DMS 273 (cell line): Measurements from ENCODE around the gene PSORS1C1.

Experiments
- DNase-seq: peaks from one replicate; lab custom pipeline; 2025; ENCODE audit not compliant: unreplicated experiment; lab: John Stamatoyannopoulos, UW

The PSORS1C1 gene

GRCh38 chr6:31125586-31126363 lies 11.2 kb downstream of the PSORS1C1 start:
- DNase-seq = no peak

DNA sequence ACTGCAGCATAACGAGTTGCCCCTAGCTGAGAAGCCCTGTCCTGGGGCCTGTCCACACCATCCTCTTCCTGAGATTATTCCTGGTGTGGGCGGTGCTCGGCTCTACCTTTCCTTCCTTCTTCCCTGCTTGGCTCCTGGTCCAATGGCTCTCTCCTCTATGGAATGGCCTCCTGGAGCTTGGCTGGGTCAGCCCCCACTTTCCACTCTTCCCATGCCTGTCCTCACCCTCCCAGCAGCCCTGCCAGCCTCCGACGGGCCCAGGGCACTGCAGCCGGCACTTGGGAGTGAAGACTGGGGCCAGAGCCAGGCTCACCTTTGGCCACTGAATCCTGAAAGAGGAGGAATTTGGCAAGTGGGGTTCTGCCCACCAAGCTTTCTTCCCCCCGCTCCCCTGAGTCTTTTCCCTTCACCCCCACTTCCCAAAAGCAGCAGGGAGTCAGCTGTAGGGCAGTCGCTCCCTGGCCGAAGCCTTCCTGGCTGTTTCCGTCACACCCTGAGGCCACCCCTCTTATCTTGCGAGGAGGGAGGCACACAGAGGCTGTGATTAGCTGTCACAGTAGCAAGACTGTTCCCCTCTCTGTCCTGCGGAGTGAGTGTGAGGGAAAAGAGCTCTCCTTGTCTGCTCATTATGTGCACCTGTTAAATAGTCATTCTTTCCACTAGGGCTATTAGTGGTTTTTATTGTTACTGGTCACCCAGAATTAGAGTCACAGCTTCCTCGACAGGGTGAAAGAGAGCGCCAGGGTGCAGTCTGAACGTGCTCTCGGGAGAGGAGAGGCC lies 12.0 kb downstream of the PSORS1C1 start:
- no peak for DNase-seq

- DNase-seq = peak; percentile 73
These were observed 13.6 kb downstream of the PSORS1C1 start for GRCh38 chr6:31128093-31128676.

DNA sequence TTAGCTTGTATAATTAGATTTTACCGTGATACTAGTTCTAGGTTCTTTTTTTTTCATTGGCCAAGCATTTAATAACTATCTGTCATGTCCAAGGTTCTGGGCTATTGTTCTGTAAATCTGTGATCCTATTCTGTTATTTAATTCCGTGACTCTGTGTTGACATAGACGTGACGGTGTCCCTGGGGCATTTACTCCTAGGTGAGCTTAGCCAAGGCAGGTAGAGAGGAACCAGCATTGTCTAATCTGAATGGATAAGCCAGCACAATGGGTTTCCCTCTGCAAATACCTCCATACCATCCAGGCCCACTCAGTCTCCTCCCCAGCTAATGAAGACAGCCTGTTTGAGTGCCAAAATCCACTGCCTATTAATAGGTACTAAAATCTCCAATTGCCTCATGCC lies 14.5 kb downstream of the PSORS1C1 start:
- no peak for DNase-seq

DNA sequence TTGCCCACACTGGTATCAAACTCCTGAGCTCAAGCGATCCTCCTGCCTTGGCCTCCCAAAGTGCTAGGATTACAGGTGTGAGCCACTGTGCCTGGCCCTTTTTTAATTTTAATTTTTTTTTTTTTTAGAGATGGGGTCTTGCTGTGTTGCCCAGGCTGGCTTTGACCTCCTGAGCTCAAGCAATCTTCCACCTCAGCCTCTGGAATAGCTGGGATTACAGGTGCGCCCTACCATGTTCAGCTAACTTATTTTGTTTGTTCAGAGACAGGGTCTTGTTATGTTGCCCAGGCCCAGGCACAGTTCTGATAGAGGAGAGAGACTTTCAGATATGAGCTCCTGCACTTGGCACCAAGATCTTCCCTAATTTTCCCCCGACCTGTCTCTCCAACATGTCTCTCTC lies 16.2 kb downstream of the PSORS1C1 start:
- DNase-seq = no peak

DNA sequence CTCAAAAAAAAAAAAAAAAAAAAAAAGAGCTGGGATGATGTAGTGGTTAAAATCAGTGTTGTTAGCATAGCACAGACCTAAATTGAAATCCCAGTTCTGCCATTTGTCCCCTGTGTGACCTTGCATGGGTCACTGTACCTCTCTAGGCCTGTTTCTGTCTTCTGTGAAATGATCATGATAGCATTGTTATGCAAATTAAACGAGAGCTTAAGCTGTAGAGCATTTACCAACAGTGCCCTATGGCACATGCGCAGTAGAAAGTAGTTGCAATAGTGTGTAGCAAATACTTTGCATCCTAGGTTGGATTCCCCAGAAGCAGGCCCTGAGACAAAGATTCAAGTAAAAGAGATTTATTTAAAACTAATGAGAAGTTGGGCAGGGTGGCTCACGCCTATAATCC lies 17.0 kb downstream of the PSORS1C1 start:
- DNase-seq = no peak

DNA sequence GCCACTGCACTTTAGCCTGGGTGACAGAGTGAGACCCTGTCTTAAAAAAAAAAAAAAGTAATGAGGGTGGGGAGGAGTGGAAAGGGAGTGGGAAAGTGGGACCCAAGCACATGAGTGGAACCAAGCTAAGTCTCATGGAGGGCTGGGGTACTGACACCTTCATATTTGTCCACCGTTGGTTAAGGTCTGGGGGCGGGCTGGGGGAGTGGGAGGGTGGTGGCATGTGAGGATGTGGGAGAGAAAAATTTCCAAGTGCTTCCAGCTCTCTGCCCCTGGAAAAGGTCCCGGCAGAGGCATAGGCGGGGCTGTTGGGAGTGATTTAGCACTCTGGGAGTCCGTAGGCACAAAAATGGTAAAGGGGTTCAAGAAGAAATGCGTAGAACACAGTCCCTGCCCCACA lies 18.2 kb downstream of the PSORS1C1 start:
- no peak for DNase-seq

DNA sequence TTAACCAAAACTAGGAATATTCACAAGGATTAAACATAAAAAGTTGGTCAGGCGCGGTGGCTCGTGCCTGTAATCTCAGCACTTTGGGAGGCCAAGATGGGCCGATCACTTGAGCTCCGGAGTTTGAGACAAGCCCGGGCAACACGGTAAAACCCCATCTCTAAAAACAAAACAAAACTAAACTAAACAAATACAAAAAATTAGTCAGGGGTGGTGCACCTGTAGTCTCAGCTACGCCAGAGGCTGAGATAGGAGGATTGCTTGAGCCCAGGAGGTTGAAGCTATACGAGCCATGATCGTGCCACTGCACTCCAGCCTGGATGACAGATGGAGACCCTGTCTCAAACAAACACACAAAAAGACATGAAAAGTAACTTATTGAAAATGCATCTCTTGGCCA lies 21.1 kb downstream of the PSORS1C1 start:
- no peak for DNase-seq

DNA sequence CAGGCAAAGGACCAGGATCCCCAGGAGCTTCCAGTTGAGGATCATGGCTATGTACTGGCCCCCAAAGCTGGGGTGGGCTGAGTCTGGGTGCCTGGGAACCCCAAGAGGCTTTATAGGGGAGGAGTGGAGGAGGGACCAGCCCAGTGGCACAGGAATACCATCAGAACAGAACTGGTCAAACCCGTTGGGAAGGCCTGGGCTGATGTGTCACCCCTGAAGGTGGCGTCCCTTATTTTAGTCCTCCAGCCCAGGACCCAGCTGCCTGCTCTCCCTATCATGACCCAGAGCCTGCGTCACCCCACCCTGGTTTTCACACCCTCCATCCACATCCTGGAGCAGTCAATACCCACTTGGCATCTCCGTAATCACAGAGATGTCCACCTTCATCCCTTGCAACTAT lies 24.4 kb downstream of the PSORS1C1 start, which contains the start of gene PSORS1C2:
Gene PSORS1C2, minus strand, starts transcription at position 85 of the 400 bp plus-strand sequence. Its CDS starts 40 bp downstream, at position 45.
- no peak for DNase-seq

GRCh38 chr6:31139599-31139998 lies 25.0 kb downstream of the PSORS1C1 start:
- no peak for DNase-seq

DNA sequence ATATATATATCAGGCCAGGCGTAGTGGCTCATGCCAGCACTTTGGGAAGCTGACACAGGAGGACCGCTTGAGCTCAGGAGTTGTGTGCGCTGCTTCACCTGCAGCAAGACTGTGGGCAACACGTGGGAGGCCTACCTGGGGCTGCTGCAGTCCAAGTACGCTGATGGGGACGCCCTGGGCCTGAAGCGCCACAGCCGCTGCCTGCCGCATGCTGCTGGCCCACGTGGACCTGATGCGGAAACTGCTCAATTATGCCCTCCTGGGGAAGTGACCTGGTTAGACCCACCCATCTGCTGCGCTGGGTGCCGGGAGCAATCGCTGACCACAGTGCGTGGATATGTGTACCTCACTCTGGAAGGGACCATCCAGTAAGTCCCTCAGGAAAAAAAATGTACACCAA lies 26.0 kb downstream of the PSORS1C1 start:
- no peak for DNase-seq

DNA sequence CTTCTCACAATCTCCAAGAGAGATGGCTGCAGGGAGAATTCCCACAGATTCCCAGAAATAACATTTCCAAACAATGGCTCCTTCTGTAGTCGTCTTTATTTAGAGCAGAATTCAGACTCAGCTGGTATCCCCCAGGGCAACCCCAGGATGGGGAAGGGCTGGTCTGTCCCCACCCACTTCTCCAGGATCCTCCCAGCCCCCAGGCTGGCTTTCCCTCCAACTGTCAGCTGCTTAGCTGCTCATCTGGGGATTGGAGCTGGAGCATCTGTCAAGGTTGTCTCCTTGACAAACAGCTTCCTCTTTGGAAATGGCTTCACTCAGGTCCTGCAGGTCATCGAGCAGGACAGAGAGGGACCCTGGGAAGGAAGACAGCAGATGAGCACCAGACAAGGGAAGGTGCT lies 27.8 kb downstream of the PSORS1C1 start:
- DNase-seq = peak; percentile 14

DNA sequence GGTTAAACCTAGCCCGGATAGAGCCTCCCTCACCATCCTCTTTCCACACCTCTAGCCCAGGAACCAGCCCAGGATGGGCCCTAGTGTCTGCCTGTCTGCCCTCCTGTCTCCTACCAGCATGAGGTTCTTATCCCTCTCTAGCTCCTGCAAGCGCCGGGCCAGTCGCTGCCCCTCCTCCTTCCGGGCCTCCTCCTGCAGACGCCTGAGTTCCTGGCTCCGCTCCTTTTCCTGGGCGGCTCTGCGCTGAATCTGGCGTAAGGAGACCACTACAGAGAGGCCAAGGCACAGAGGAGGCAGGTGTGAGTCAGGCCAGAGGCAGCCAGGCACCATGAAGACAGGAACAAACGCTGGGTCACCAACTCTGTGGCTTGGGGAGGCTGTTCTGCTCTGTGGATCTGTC lies 28.5 kb downstream of the PSORS1C1 start:
- DNase-seq = no peak

DNA sequence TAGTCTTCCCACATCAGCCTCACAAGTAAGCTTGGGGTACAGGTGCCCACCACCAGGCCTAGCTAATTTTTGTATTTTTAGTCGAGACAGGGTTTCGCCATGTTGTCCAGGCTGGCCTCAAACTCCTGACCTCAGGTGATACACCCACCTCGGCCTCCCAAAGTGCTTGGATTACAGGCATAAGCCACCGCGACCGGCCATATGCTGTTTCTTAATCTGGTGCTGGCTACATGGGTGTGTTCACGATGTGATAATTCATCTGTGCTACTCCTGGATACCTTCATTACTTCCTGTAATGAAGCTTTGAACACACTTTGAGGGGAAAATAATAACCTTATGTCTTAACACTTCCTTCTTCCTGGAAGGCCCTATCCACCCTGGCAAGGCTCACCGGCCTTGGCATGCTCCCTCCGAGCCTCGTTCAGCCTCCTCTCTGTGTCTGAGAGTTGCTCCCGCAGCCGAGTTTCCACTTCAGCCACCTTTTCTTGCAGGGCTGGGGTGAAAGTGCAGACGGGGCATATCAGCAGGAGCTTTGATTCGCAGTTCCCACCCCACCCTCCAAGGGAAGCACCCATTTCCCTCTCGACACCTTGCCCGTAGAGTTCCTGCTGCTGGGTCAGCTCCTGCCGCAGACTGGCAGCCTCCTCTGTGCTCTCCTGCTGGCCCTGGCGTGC lies 29.8 kb downstream of the PSORS1C1 start:
- DNase-seq = no peak

DNA sequence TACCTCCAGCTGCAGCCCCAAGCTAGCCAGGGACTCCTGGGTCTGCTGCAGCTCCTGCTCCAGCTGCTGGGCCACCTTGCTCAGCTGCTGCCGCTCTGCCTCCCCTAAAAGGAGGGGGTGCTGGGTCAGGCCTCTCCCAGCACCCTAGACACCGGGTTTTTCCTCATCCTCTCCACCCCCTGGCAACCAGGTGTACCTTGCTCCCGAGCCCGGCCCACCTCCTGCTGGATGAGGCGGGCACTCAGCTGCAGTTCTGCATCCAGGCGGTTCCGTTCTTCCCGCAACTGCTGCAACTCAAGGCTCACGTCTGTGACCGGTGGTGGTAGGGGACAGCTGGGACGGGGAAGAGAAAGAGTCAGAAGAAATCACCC lies 30.4 kb downstream of the PSORS1C1 start:
- no peak for DNase-seq

- DNase-seq = no peak
These were observed 30.8 kb downstream of the PSORS1C1 start for GRCh38 chr6:31145386-31145785.

- no peak for DNase-seq
These were observed 35.3 kb downstream of the PSORS1C1 start for GRCh38 chr6:31149827-31150447.

- no peak for DNase-seq
These were observed 38.2 kb downstream of the PSORS1C1 start for GRCh38 chr6:31152781-31153180.

DNA sequence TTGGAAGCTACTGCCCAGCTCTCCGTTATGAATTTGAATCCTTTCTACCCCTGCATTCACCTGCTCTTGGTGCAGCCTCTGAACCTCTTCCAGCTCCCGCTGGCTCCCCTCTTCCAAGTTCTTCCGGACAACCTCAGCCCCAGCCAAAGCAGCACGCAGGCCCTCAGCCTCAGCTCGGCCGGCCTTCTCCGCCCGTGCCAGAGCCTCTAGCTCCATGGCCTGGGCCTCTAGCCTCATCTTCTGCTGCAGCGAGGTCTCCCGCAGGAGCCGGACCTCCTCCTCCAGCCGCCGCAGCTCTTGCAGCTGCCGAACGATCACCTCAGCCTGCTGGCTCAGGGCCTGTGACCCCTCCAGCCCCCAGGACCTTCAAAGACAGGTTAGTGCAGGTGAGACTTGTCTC lies 39.8 kb downstream of the PSORS1C1 start:
- no peak for DNase-seq

- no peak for DNase-seq
These were observed 42.0 kb downstream of the PSORS1C1 start for GRCh38 chr6:31156641-31157040.

DNA sequence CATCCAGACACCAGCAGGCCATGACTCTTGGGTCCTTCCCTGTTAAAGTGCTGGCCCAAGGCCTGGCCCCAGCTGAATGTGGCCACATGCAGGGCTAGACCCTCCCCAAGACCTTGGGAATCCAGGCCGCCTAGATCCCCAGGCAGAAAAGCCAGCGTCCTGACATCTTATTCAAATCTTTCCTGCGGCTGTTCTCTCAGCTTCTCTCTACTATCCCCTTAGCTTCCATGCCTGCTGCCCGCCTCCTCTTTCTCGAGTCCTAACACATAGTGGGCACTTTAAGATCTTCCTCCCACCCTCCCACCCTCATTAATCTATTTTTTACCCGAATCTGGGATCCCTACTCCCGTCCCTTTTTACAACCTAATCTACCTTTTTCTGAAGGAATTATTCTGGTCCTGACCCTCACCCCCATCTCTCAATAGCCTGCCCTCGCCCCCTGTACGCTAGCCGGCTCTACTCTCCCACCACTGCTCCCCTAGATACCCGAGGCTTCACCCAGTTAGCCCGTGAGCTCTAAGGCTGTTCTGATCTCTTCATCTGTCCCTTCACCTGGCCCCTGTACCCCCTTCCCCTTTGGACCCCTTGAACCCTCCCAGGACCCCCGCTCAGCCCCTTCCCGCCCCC lies 43.0 kb downstream of the PSORS1C1 start, which contains the start of gene CCHCR1:
Gene CCHCR1, minus strand, starts transcription at position 290 of the 627 bp plus-strand sequence. Its CDS starts 202 bp downstream, at position 88.
- no peak for DNase-seq
